GM12801 (cell line): ENCODE results near the gene KCNB1.

Experiments used
- TF ChIP-seq, protein P1 (sequence below): IDR thresholded peaks from one replicate; pipeline ENCODE4 v1.5.1; 2011; ENCODE audit warnings: control low read depth; ENCODE audit not compliant: insufficient read length; ENCODE audit errors: extremely low read depth

The KCNB1 gene

DNA sequence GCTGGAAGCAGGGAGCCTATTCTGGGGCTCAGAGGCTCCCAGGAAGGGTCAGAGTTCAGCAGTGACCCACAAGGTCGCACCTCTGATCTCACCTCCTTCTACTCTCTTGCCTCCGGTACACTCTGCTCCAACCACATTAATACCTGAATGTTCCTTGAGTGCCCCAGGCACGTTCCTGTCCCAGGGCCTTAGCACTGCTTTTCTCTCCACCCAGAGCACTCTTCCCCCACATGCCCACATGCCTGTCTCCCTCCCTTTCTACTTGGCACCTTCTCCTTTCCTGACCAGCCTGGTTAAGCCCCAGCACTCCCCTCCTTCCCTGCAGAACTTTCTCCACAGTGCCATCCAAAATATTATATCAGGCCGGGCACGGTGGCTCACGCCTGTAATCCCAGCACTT is 13.4 kb downstream of the KCNB1 start:
- TF ChIP-seq, protein P1, sequence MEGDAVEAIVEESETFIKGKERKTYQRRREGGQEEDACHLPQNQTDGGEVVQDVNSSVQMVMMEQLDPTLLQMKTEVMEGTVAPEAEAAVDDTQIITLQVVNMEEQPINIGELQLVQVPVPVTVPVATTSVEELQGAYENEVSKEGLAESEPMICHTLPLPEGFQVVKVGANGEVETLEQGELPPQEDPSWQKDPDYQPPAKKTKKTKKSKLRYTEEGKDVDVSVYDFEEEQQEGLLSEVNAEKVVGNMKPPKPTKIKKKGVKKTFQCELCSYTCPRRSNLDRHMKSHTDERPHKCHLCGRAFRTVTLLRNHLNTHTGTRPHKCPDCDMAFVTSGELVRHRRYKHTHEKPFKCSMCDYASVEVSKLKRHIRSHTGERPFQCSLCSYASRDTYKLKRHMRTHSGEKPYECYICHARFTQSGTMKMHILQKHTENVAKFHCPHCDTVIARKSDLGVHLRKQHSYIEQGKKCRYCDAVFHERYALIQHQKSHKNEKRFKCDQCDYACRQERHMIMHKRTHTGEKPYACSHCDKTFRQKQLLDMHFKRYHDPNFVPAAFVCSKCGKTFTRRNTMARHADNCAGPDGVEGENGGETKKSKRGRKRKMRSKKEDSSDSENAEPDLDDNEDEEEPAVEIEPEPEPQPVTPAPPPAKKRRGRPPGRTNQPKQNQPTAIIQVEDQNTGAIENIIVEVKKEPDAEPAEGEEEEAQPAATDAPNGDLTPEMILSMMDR: no peak

DNA sequence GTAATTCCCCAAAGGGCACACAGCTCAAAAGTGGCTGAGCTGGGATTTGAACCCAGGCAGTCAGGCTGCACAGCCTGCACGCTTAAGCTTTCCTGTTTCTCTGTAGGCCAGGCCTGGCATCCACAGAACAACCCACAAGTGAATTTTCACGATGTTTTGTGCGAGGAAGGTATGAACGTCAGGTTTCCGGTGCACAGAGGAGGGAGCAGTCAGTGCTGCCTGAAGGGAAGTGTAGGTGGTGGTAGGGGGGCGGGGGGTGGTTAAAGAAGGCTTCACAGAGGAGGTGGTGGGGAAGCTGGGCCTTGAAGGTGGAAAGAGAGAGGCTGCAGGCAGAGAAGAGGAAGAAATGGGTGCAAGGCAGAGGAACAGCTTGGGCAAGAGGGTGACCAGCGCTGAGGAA is 14.1 kb downstream of the KCNB1 start:
- TF ChIP-seq, protein P1: no peak

DNA sequence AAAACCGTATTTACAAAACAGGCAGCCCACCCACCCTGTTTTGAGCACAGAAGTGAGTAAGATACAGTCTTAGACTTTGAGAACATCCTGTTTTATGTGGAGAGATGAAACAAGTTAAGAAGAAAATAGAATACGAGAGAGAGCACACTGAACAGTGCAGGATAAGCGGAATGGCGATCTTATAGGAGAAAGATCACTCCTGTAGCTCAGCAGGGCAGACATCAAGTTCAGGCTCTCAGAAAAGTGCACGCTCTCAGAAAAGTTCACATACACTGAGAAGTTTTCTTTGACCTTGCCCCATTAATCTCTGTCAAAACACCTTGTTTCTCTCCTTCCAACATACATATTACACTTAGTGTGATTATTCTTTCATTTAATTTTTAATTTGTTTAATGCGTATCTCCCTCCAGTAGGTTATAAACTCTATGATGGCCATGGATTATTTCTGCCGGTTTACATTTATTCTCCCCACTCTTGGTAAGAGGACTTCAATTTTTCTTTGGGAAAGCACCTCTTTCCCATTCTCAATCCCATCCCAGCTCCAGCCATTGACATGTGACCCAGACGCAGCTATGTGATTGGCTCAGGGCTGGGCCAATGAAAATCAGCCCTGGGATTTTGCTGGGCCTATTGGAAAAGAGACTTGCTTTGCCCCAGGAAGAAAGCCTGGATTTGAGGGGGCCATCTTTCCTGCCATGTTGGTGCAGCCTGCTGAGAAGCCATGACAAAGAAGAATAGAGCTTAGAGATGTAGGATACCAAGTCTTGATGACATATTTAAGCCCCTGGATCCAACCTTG is 16.2 kb downstream of the KCNB1 start:
- TF ChIP-seq, protein P1: no peak

DNA sequence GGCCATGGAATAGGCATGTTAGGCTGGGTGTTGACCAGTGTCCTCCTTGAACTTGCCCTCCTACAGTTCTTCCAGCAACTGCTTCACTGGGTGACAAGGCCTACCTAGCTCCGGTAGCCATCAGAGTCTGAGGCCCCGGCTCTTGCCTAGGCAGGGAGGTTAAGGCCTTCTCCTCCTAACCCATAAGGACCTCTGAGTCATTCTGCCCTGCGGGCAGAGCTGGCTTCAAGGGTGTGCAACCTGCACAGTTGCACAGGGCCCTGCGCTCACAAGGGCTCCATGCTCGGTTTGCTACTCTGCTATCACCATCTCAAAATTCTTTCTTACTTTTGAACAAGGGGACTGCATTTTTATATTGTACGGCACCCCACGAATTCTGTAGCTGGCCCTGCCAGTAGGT is 17.9 kb downstream of the KCNB1 start:
- TF ChIP-seq, protein P1: no peak

DNA sequence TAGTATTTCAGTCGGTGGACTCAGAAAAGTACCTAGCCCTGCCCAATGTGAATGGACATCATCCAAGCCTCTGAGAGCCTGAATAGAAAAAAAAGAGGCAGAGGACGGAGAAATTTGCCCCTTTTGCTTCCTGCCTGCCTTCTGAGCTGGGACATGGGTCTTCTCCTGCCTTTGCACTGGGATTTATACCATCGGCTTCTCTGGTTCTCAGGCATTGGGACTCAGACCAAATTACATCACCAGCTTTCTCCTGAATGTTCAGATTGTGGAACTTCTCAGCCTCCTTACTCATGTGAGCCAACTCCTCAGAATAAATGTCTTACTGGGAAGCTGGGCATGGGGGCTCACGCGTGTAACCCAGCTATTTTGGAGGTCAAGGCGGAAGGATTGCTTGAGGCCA is 19.8 kb downstream of the KCNB1 start:
- TF ChIP-seq, protein P1: no peak

DNA sequence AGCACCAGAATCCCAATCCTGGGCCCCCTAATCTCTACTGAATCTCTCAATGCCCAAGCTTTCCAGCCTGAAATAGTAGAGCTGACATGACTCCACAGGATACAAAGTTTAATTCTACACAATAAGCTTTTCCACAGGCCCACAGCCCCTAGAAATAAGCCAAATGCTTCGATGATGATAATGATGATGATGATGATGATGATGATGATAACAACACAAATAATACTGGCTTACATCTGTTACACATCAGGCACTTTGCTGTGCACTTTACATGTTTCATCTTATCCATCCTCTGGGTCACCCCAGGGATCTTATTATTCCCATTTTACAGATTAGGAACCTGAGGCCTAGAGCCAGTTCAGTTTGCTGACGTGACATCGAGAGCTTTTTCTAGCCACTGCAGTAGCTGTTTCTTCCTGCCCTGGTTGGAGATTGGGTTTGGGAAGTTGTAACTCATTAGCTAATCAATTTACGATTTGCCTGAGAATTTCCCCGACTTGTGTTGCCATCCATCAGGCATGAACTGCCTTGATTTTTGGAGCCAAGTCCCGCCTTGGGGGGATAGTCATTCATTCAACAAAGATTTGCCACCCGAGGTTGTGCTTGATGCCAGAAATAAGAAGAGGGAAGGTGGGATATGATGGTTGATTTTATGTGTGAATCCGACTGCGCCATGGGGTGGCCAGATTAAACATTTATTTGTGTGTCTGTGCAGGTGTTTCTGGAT is 20.4 kb downstream of the KCNB1 start:
- TF ChIP-seq, protein P1: no peak

DNA sequence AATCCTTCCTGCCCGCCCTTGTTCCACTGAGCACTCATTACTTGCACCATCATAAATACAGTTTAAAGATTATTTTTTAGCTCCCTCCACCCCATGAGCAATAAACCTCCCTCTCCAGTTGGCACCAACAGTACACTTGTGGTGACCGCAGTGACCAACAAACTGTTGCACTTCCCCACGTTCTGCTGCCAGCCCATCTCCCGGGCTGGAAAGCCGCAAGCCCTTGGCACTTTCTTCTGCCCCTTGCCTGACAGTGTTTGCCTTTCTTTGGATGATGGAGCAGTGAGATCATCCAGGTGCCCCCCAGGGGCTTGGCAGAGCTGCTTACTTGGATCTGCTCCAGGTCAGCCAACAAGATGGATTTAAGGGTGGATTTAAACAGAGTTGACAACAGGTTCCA is 21.6 kb downstream of the KCNB1 start:
- TF ChIP-seq, protein P1: no peak
